NB4 (cell line): ENCODE measurements around the gene PSMB5.

Experiments
- DNase-seq: peaks from one replicate; pipeline ENCODE4 v3.0.0; 2010; ENCODE audit warnings: low read depth
- H3K4me3 ChIP-seq: one replicate; pipeline ENCODE4 v1.5.1; 2011; ENCODE audit warnings: mild to moderate bottlenecking, low read depth, low read length, moderate library complexity
- MYC ChIP-seq: IDR thresholded peaks from 2 replicates; pipeline ENCODE4 v1.6.1; 2011; ENCODE audit warnings: low read depth, low read length
- POLR2A ChIP-seq: IDR thresholded peaks from 2 replicates; pipeline ENCODE4 v1.6.1; 2011; ENCODE audit warnings: mild to moderate bottlenecking; ENCODE audit not compliant: insufficient read length; ENCODE audit errors: extremely low read depth
- TF ChIP-seq, protein P1 (sequence below): IDR thresholded peaks from 2 replicates; pipeline ENCODE4 v1.6.1; 2011; ENCODE audit warnings: low read depth, low read length
- TF ChIP-seq, protein P2 (sequence below): IDR thresholded peaks from one replicate; pipeline ENCODE4 v1.5.1; 2012; ENCODE audit warnings: low read depth, low read length

The PSMB5 gene

DNA sequence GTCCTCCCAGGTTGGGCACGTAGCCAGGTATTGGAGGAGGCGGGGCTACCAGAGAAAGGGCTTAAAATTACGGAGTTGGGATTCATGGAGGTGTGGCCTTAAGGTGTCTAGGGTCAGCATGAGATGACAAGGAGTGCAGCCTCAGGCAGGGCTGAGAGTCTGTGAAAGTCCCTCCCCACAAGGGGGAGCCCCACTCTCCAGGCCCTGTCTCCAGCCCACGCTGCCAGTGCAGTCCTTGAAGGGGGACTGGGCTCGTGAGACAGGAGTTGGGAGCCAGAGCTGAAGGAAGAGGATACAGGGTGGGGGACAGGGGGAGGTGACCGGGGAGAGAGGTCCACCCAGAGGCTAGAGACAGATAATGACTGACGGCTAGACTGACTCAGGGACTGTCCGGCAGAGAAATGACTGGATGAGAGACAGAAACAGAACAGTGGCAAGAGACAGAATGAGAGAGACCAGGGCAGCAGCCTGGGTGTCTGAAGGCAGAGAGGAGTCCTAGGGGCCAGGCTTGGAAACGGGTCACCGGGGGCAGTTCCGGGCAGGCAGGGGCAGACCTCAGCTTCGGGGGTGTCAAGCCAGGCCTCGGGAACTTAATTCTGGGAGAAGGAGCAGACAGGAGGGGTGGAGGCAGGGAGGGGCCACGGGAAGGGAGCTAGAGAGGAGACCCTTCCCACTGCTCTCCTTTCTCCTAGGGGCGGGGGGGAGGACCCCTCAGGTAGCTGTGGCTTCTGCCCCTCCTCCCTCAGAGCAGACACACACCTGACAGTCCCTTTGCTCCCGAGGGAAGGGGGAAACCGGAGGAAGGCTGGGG, 21.6 kb upstream of the PSMB5 start:
- peak; percentile 83 for DNase-seq
- TF ChIP-seq POLR2A (no peak), MYC (no peak)
- TF ChIP-seq, protein P1, sequence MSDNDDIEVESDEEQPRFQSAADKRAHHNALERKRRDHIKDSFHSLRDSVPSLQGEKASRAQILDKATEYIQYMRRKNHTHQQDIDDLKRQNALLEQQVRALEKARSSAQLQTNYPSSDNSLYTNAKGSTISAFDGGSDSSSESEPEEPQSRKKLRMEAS, result no peak
- TF ChIP-seq, protein P2, sequence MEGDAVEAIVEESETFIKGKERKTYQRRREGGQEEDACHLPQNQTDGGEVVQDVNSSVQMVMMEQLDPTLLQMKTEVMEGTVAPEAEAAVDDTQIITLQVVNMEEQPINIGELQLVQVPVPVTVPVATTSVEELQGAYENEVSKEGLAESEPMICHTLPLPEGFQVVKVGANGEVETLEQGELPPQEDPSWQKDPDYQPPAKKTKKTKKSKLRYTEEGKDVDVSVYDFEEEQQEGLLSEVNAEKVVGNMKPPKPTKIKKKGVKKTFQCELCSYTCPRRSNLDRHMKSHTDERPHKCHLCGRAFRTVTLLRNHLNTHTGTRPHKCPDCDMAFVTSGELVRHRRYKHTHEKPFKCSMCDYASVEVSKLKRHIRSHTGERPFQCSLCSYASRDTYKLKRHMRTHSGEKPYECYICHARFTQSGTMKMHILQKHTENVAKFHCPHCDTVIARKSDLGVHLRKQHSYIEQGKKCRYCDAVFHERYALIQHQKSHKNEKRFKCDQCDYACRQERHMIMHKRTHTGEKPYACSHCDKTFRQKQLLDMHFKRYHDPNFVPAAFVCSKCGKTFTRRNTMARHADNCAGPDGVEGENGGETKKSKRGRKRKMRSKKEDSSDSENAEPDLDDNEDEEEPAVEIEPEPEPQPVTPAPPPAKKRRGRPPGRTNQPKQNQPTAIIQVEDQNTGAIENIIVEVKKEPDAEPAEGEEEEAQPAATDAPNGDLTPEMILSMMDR, result peak; percentile 86

DNA sequence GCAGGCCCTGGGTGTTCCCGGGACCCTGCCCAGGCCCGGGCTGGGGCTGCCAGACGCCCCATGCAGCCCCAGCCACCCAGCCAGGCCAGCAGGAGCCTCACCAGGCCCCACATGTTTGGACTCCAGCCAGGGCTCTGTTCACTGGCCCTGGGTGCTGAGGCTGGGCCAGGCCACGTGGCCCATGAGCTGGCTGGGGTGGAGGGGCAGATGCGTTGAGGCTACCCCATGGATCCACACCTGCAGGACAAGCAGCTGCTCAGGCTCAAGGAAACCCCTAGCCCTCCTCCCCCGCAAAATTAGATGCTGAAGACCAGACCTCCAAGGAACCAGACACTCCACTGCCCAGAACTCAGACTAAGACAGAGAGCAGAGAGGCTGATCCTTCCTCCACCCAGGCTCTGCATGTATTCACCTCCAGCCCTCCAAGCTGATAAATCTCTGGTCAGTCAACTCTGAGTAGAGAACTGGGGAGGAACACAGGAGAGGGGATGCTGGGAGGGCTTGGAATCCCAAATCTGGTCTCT, 21.0 kb upstream of the PSMB5 start:
- TF ChIP-seq POLR2A, result no peak
- TF ChIP-seq, protein P2, result no peak
- TF ChIP-seq, protein P1, result no peak
- TF ChIP-seq MYC, result no peak
- no peak for DNase-seq
- H3K4me3 ChIP-seq, result no peak overlapping the region

More for the DNA sequence above, 21.6 kb upstream of the PSMB5 start:
- H3K4me3 ChIP-seq, result peak overlapping the region; percentile 57

DNA sequence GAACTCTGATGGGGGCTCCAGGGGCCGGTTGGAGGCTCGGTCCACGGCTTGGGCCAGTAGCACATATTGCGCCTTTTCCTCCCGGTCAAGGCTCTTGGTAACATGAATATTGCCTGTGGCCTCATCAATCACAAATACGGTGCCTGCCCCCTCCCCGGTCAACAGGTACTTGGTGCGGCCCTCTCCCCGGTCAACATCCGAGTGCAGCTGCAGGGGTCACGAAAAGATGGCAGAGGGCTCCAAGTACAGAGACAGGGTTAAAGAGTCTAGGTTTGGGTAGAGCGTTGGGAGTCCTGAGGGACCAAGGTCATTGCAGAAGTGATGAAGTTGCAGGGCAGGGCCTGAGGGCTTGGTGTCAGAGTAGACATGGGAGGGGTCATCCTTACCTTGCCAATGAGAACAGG, 20.4 kb upstream of the PSMB5 start:
- no peak for DNase-seq
- TF ChIP-seq POLR2A (no peak), MYC (no peak)
- TF ChIP-seq, protein P2, result no peak
- TF ChIP-seq, protein P1, result no peak
- H3K4me3 ChIP-seq, result no peak overlapping the region

DNA sequence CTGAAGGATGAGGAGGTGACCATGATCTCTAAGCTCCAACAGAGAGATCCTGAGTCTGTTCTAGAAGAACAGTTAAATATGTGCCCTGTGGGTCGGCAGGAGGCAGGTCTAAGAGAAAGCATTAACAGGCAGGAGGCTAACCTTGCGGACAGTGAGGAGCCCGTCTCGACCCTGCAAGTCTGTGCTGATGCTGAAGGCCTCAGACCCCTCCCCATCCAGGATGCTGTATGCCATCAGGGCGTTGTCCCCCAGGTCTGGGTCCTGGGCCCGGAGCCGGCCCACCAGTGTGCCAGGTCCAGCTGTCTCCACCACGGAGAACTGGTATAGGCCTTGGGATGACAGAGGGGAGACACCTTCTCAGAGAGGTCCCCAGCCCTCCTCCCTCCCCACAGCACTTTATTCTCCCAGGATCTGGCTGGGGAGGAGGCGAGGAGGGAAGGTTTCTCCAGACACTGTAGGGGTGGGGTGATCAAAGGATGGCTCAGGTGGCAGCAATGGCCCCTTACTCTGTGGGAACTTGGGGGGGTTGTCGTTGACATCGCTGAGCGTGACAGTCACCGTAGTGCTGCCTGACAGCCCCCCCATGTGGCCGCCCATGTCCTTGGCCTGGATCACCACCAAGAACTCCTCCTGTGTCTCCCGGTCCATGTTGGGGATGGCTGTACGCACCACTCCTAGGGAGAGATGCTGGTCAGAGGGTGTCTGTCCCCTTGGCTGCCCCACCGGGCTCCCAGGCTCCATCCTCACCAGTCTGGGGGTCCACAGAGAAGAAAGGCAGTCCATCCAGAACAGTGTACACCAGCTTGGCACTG, 19.5 kb upstream of the PSMB5 start:
- TF ChIP-seq POLR2A (no peak), MYC (no peak)
- TF ChIP-seq, protein P2, result no peak
- TF ChIP-seq, protein P1, result no peak
- H3K4me3 ChIP-seq, result no peak overlapping the region
- DNase-seq, result peak; percentile 41

DNA sequence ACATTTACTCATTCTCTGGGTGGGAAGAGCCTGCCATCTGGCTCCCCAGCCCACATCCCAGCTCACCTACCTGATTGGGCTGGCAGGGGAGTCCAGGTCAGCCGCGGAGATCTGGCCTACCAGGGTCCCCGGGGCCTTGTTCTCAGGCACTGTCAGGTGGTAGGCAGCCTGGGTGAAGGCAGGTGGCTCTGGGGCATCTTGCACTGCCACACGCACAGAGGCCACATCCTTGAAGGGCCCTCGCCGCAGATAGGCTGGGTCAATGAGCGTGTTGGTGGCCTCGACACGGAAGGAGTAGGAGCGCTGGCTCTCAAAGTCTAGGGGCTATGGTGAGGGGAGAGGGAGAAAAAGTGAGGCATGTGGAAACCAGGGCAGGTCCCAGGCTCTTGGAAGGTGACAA, 18.7 kb upstream of the PSMB5 start:
- H3K4me3 ChIP-seq, result no peak overlapping the region
- TF ChIP-seq, protein P1, result no peak
- TF ChIP-seq, protein P2, result no peak
- TF ChIP-seq POLR2A (no peak), MYC (no peak)
- DNase-seq, result no peak
